SK-N-SH treated with all-trans-retinoic acid at 6 μM for 48 hours (cell line): ENCODE results near the gene CD48.

ENCODE experiments used
- ATAC-seq: fragments of 200-7000 bp; cut with Tn5 transposase; 3 replicates; pipeline ENCODE4 v1.9.1; 2020; ENCODE audit warnings: mild to moderate bottlenecking, moderate library complexity
- ARNTL ChIP-seq: fragments of 450-650 bp; formaldehyde crosslinking; IDR thresholded peaks from 2 replicates; pipeline ENCODE4 v1.5.0; 2020; ENCODE audit warnings: low read depth, mild to moderate bottlenecking, moderate library complexity, borderline replicate concordance
- BACH2 ChIP-seq: fragments of 250-450 bp; sonication (Bioruptor Pico); IDR thresholded peaks from 2 replicates; pipeline ENCODE4 v1.9.0; 2021; ENCODE audit warnings: mild to moderate bottlenecking, borderline replicate concordance
- GLIS3 ChIP-seq: fragments of 250-450 bp; sonication (Bioruptor Pico); IDR thresholded peaks from 2 replicates; pipeline ENCODE4 v1.5.0; 2020; ENCODE audit warnings: mild to moderate bottlenecking, moderate library complexity
- ISL1 ChIP-seq: fragments of 250-450 bp; sonication (Bioruptor Pico); IDR thresholded peaks from 2 replicates; pipeline ENCODE4 v2.1.2; 2022; ENCODE audit warnings: mild to moderate bottlenecking, moderate library complexity
- OSR1 ChIP-seq: fragments of 250-450 bp; sonication (Bioruptor Pico); IDR thresholded peaks from 2 replicates; pipeline ENCODE4 v1.8.0; 2022; ENCODE audit warnings: moderate library complexity, mild to moderate bottlenecking, inconsistent platforms
- PATZ1 ChIP-seq: fragments of 250-450 bp; sonication (Bioruptor Pico); IDR thresholded peaks from 2 replicates; pipeline ENCODE4 v1.8.0; 2020; ENCODE audit warnings: mild to moderate bottlenecking, moderate library complexity, borderline replicate concordance
- PPARA ChIP-seq: fragments of 250-450 bp; sonication (Bioruptor Pico); IDR thresholded peaks from 2 replicates; pipeline ENCODE4 v1.5.0; 2020; ENCODE audit warnings: mild to moderate bottlenecking, borderline replicate concordance
- RARB ChIP-seq: fragments of 250-450 bp; sonication (Bioruptor Pico); IDR thresholded peaks from 2 replicates; pipeline ENCODE4 v1.8.0; 2021; ENCODE audit warnings: mild to moderate bottlenecking, moderate library complexity
- TCF4 ChIP-seq: fragments of 250-450 bp; sonication (Bioruptor Pico); IDR thresholded peaks from 2 replicates; pipeline ENCODE4 v1.8.0; 2021; ENCODE audit warnings: mild to moderate bottlenecking, moderate library complexity, borderline replicate concordance
- TOX ChIP-seq: fragments of 250-450 bp; sonication (Bioruptor Pico); IDR thresholded peaks from 2 replicates; pipeline ENCODE4 v1.8.0; 2021; ENCODE audit warnings: mild to moderate bottlenecking, moderate library complexity, borderline replicate concordance
- ZC3H10 ChIP-seq: fragments of 250-450 bp; sonication (Bioruptor Pico); IDR thresholded peaks from 2 replicates; pipeline ENCODE4 v1.5.1; 2021; ENCODE audit warnings: mild to moderate bottlenecking, moderate library complexity
- ZFP3 ChIP-seq: fragments of 250-450 bp; sonication (Bioruptor Pico); IDR thresholded peaks from 2 replicates; pipeline ENCODE4 v1.5.0; 2020; ENCODE audit warnings: mild to moderate bottlenecking, moderate library complexity
- ZNF565 ChIP-seq: fragments of 450-650 bp; formaldehyde crosslinking; conservative IDR thresholded peaks from 2 replicates; pipeline ENCODE4 v1.5.0; 2020; ENCODE audit warnings: low read depth, mild to moderate bottlenecking, moderate library complexity
- ZNF70 ChIP-seq: fragments of 450-650 bp; formaldehyde crosslinking; IDR thresholded peaks from 2 replicates; pipeline ENCODE4 v1.5.0; 2020; ENCODE audit warnings: mild to moderate bottlenecking, moderate library complexity
- ZNF8 ChIP-seq: fragments of 450-650 bp; formaldehyde crosslinking; IDR thresholded peaks from 2 replicates; pipeline ENCODE4 v1.5.0; 2020; ENCODE audit warnings: mild to moderate bottlenecking, moderate library complexity
- TF ChIP-seq, protein P1 (sequence below): fragments of 250-450 bp; sonication (Bioruptor Pico); IDR thresholded peaks from 2 replicates; pipeline ENCODE4 v1.5.1; 2020; ENCODE audit warnings: low read depth, mild to moderate bottlenecking, moderate library complexity
- TF ChIP-seq, protein P2 (sequence below): fragments of 250-450 bp; sonication (Bioruptor Pico); IDR thresholded peaks from 2 replicates; pipeline ENCODE4 v1.5.0; 2020; ENCODE audit warnings: mild to moderate bottlenecking, moderate library complexity

CD48 gene

GRCh38 chr1:160743266-160743665, 31.6 kb upstream of the CD48 start:
- TF ChIP-seq ZC3H10 (CRISPR knock-in tag) (no peak), ISL1 (CRISPR knock-in tag) (no peak), TOX (CRISPR knock-in tag) (no peak), ZFP3 (CRISPR knock-in tag) (no peak), PPARA (CRISPR knock-in tag) (no peak), ZNF8 (CRISPR knock-in tag) (no peak), PATZ1 (CRISPR knock-in tag) (no peak), ARNTL (CRISPR knock-in tag) (no peak), ZNF565 (no peak), ZNF70 (CRISPR knock-in tag) (no peak), TCF4 (CRISPR knock-in tag) (no peak), BACH2 (CRISPR knock-in tag) (no peak)
- TF ChIP-seq, protein P1, sequence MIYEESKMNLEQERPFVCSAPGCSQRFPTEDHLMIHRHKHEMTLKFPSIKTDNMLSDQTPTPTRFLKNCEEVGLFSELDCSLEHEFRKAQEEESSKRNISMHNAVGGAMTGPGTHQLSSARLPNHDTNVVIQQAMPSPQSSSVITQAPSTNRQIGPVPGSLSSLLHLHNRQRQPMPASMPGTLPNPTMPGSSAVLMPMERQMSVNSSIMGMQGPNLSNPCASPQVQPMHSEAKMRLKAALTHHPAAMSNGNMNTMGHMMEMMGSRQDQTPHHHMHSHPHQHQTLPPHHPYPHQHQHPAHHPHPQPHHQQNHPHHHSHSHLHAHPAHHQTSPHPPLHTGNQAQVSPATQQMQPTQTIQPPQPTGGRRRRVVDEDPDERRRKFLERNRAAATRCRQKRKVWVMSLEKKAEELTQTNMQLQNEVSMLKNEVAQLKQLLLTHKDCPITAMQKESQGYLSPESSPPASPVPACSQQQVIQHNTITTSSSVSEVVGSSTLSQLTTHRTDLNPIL (CRISPR knock-in tag): no peak
- TF ChIP-seq, protein P2, sequence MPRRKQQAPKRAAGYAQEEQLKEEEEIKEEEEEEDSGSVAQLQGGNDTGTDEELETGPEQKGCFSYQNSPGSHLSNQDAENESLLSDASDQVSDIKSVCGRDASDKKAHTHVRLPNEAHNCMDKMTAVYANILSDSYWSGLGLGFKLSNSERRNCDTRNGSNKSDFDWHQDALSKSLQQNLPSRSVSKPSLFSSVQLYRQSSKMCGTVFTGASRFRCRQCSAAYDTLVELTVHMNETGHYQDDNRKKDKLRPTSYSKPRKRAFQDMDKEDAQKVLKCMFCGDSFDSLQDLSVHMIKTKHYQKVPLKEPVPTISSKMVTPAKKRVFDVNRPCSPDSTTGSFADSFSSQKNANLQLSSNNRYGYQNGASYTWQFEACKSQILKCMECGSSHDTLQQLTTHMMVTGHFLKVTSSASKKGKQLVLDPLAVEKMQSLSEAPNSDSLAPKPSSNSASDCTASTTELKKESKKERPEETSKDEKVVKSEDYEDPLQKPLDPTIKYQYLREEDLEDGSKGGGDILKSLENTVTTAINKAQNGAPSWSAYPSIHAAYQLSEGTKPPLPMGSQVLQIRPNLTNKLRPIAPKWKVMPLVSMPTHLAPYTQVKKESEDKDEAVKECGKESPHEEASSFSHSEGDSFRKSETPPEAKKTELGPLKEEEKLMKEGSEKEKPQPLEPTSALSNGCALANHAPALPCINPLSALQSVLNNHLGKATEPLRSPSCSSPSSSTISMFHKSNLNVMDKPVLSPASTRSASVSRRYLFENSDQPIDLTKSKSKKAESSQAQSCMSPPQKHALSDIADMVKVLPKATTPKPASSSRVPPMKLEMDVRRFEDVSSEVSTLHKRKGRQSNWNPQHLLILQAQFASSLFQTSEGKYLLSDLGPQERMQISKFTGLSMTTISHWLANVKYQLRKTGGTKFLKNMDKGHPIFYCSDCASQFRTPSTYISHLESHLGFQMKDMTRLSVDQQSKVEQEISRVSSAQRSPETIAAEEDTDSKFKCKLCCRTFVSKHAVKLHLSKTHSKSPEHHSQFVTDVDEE (CRISPR knock-in tag): no peak
- no peak for ATAC-seq

DNA sequence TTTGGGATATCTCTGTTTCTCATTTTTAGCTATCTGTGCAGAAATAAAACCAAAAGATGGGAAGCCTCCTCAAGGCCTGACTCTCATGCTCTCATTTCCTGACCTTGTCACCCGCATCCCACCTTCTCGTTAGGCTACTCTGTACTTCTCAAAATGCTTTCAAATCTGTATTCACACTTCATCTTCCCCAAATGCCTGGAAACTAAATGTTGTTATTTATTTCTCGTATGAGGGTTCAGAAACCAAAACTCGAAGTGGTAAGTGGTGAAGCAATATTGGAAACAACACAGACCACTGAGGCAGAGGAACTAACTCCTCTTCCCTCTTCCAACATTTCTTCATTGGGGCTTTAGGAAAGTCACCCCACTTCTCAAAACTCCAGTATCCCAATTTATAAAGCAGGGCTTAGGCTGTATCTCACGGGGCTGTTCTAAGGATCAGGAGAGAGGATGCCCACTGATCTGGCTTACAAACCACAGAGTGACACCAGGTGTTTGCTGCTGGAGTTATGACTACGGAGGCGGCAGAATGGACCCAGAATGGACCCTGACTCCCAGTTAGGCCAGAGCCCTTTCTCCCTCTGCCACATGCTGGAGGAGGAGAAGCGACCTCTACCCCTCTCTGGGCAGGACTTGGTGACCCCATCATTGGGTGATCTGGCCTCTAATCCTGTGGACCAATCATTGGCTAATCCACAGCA, 31.0 kb upstream of the CD48 start:
- no peak for ATAC-seq

DNA sequence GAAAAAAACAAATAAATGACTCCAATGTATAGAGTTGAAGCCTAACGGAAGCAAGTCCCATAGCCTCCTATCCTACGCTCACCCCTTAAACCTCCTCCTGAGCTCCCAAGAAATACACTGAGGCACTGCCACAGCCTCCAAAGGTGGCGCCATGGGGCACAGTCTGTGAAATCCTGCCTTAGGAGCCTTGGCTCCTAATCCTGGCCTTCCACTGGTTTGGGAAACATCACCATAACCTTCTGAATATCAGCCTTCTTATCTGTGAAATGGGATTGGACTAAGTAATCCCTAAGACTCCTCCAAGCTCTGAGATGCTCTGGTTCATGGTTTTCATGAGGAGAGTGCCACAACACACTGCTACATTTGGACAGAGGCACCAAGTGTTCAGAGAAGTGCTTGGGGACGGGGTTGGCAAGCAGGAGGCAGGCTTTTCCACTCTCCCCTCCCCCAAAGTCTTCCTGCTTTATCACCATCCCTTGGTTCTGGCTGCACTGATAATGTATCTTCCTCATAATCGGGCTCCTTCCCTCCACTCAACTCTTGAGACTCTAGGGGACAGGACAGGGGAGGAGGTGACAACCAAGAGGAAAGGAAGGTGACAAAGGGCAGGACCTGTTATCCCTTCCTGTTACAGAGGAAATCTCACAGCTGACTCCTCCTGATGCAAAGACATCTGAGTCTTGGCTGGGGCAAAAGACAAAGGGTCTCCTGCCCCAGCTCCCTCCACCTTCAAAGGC, 30.2 kb upstream of the CD48 start:
- no peak for ATAC-seq
- no peak for TF ChIP-seq ZC3H10 (CRISPR knock-in tag)
- no peak for TF ChIP-seq TOX (CRISPR knock-in tag)
- TF ChIP-seq ZFP3 (CRISPR knock-in tag): no peak
- no peak for TF ChIP-seq GLIS3 (CRISPR knock-in tag)
- no peak for TF ChIP-seq RARB (CRISPR knock-in tag)
- no peak for TF ChIP-seq PPARA (CRISPR knock-in tag)
- no peak for TF ChIP-seq OSR1
- TF ChIP-seq BACH2 (CRISPR knock-in tag): no peak

More for the DNA sequence above, 31.0 kb upstream of the CD48 start:
- TF ChIP-seq BACH2 (CRISPR knock-in tag): no peak
- TF ChIP-seq ARNTL (CRISPR knock-in tag): no peak
- TF ChIP-seq ZFP3 (CRISPR knock-in tag): no peak
- TF ChIP-seq, protein P2 (CRISPR knock-in tag): no peak
- no peak for TF ChIP-seq ZNF565
- no peak for TF ChIP-seq GLIS3 (CRISPR knock-in tag)
